ENCODE measurements around the gene RIT1. TPM values are rescaled to one million over a fixed set of nuclear protein-coding genes. Genes with fewer than 3 reads are reported as not detected.
"Not testable (repeated sequence)": the region's sequence is repeated elsewhere in the genome, so short reads cannot be mapped to it uniquely, and the experiment has no call there.

Gene RIT1
- total RNA-seq, 1 donor from 2014 or later = 33.1 TPM

DNA sequence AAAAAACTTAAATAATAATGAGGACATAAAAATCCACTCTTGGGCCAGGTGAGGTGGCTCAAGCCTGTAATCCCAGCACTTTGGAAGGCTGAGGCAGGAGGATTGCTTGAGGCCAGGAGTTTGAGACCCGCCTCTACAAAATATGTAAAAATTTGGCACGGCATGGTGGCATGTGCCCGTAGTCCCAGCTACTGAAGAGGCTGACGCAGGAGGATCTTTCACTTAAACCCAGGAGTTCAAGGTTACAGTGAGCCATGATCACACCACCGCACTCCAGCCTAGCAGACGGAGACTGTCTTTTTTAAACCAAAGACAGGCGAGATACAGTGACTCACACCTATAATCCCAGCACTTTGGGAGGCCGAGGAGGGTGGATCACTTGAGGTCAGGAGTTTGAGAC is 14.7 kb downstream of the RIT1 start:
- intact Hi-C loops (cut with micrococcal nuclease) = not testable (repeated sequence)

DNA sequence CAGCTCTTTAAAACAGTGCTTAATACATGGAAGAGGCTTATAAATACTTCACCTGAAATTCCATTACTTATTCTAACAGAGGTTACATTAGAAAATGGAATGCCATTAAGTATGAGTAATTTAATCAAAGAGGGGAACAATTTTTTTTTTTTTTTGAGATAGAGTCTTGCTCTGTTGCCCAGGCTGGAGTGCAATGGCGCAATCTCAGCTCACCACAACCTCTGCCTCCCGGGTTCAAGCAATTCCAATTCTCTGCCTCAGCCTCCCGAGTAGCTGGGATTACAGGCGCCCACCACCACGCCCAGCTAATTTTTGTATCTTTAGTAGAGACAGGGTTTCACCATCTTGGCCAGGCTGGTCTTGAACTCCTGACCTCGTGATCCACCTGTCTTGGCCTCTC is 15.5 kb downstream of the RIT1 start:
- intact Hi-C loops (cut with micrococcal nuclease) = not testable (repeated sequence)

DNA sequence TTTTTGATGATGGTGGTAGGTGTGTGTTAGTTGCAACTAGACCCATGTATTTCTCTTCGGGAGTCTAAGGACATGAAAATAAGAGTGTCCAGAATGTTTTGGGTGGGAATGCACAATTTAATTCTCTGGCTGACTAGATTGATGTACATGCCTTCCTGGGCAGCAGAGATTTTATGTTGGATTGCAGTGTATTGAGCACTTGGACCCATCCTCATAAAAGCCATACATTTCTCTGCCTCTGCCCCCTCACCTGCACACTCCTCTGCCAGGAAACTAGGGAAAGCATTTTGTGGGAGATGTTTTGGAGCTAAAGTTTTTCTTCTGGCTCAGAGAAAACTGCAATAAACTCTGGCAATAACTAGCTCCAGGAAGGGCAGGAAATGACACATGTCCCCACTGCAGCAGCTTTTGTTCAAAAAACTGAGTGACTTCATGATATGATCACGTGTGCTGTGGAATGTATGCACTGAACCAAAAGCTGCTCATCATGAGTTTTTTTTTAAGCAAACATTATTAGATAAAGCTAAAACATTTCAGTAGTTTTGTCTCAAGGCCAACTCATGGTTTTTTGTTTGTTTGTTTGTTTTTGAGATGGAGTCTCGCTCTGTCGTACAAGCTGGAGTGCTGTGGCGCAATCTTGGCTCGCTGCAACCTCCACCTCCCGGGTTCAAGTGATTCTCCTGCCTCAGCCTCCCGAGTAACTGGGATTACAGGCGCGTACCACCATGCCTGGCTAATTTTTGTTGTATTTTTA is 17.6 kb downstream of the RIT1 start:
- intact Hi-C loops (cut with micrococcal nuclease) = loop anchor here (1.0 kb wide), 2 partner anchors 17 to 33 kb away; no protein-coding TSS in a partner anchor

DNA sequence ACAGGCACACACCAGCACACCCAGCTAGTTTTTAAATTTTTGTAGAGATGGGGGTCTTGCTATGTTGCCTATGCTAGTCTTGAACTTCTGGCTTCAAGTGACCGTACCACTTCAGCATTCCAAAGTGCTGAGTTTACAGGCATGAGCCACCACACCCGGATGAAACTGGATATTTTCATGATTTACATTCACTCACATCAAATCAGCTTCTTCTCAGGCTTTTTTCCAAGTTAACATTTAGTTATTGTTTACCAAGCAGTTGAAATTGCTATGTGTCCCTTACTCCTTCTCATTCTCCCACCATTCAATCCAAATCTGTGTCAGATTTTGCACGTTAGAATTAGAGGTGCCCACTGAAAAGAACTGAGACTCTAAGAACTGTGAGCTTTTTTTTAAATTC is 18.4 kb downstream of the RIT1 start:
- intact Hi-C loops (cut with micrococcal nuclease) = loop anchor here (1.0 kb wide), 2 partner anchors 18 to 32 kb away; no protein-coding TSS in a partner anchor

DNA sequence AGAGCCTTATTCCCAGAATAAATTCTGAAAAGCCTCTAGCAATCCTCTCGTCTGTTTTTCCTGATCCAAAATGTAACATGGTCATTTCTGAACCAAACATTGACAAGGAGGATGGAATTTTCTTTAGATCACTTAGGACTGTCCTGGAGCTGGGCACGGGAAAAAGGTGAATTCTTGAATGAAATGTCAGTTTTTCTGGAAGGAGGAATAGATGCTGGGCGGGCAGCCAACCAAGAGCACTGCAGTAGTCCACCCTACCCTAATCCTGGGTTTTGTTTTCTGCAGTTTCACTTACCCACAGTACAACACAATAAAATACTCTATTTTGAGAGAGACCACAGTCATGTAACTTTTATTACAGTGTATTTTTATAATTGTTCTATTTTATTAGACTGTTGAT is 20.9 kb downstream of the RIT1 start:
- intact Hi-C loops (cut with micrococcal nuclease) = no loop called here

GRCh38 chr1:155889566-155889965 is 21.6 kb downstream of the RIT1 start:
- intact Hi-C loops (cut with micrococcal nuclease) = no loop called here

- intact Hi-C loops (cut with micrococcal nuclease) = no loop called here
Measured at GRCh38 chr1:155888481-155888880, 22.7 kb downstream of the RIT1 start.

GRCh38 chr1:155884982-155885381 is 26.2 kb downstream of the RIT1 start:
- intact Hi-C loops (cut with micrococcal nuclease) = no loop called here

DNA sequence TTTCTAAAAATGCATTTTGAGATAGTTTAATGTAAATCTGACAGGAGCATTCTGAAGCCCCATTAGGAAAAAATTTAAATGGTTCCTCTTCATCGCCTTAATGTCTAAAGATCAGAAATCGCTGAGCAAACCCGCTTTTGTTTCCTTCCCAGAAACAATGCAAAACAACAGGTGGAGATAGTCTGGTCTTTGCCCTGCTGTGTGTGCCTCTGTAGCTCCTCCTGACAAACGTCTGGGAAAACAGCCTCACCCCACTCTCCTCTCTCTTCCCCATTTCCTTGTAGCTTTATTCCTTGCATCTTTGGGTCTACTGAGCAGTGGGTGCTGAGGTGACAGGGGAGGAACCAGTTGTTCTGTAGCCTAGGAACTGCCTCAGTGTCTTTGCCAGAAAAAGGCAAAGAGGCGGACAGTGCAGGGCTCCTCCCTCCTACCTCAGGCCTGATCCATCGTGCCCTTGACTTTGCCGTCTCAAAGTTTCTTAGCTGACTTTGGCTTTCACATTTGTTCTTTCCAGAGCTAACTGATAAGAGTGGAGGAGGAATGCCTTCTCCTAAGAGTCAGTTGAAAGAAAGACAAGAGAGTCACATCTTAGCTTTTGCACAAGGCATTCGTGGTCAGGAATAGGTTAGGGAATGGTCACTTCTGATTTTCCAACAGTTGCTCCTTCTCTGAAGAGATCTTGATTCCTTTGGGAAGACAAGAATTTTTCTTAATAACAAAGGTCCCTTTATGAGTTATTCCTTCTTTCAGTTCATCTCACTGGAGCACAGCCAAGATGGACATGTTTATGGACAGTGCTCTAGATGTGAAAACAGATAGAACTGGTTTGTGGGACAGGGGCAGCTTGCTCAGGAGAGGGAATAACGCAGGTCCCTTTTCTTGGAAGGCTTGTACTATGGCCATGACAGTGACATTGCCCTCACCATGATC is 26.9 kb downstream of the RIT1 start:
- intact Hi-C loops (cut with micrococcal nuclease) = no loop called here

DNA sequence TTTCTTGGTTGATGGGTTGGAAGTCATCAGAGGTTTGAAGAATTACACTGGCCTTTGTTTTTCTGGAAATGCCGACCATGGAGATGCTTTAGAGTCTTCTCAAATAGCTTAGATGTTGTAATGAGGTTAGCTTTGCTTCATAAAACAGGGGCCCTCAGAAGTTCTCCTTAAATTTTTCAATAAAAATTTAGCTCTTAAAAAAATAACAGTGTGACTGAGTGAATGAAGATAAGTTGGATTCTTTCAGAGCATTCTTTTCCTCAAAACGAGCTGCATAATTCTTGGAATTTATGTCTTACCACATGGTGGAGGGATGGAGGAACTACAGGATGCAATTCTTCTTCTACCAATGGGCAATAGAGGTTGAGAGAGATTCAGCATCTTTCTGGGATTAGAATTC is 28.4 kb downstream of the RIT1 start:
- intact Hi-C loops (cut with micrococcal nuclease) = no loop called here

DNA sequence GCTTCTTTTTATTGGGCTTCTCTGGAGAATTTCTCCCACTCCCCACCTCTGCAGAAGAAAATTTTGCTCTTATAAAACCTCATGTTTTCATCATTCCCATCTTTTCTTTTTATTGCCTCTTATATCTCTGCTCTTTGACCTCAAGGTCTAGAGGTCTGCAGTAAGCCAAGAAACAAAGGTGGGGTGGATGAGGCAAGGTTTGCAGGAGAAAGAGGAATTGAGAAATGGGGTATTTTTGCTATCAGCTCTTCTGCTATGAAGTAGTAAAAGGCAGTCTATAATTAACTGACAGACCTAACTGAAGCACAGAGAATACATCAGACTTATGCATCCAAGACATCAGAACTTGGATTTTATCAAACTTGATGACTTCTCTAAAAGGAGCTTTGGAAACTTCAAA is 28.9 kb downstream of the RIT1 start:
- intact Hi-C loops (cut with micrococcal nuclease) = no loop called here

DNA sequence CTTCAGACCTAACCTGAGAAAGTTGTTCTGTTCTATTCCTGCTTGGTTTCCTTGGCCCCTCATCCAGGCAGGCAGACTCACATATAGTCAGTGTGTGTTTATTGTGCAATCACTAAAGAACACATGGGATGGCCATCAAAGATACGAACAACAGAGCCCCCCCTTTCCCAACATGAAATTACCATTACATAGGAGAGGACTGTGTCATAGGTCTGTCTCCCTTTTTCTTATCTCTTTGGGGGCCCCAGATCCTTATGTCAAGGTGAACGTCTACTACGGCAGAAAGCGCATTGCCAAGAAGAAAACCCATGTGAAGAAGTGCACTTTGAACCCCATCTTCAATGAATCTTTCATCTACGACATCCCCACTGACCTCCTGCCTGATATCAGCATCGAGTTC is 30.2 kb downstream of the RIT1 start:
- intact Hi-C loops (cut with micrococcal nuclease) = no loop called here

GRCh38 chr1:155880251-155880650 is 30.9 kb downstream of the RIT1 start:
- intact Hi-C loops (cut with micrococcal nuclease) = no loop called here

DNA sequence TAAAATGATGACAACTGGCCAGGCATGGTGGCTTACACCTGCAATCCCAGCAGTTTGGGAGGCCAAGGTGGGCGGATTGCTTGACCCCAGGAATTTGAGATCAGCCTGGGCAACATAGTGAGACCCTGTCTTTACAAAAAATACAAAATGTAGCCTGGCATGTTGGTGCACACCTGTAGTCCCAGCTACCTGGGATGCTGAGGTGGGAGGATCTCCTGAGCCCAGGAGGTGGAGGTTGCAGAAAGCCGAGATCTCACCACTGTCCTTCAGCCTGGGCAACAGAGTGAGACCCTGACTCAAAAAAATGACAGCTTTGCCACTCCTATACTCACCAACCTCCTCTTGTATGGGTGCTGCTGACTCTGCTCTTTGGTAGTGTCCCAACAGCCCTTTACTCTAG is 33.2 kb downstream of the RIT1 start:
- intact Hi-C loops (cut with micrococcal nuclease) = no loop called here

DNA sequence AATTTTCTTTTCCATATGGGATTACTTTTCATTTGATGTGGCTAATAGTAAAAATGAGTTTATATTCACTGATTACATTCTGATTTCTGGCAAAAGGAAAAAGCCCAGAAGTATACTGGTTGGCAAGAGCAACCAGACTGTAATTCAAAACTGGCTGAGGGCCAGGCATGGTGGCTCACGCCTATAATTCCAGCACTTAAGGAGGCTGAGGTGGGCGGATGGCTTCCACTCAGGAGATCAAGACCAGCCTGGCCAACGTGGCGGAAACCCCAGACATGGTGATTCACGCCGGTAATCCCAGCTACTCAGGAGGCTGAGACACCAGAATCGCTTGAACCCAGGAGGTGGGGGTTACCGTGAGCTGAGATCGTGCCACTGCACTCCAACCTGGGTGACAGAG is 37.3 kb downstream of the RIT1 start:
- intact Hi-C loops (cut with micrococcal nuclease) = no loop called here

DNA sequence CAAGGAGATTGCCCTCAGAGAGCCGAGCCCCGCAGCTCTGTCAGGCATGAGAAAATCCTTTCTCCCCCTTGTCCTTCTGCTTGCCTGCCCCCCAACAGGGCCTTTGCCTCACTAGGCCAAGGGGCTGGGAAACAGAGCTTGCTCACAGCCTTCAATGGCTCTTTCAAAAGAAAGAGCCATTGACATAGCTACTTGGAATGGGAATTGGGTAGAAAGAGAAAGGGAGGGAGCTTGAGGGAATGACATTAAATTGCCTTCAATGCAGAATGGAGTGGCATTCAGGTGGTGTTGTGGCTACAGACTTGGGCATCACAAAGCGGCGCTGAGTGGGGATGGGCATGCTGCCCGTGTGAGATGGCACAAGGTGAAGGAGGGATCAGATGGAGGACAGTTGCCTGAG is 38.6 kb downstream of the RIT1 start:
- intact Hi-C loops (cut with micrococcal nuclease) = no loop called here

- intact Hi-C loops (cut with micrococcal nuclease) = no loop called here
Measured at GRCh38 chr1:155871390-155871789, 39.8 kb downstream of the RIT1 start.

DNA sequence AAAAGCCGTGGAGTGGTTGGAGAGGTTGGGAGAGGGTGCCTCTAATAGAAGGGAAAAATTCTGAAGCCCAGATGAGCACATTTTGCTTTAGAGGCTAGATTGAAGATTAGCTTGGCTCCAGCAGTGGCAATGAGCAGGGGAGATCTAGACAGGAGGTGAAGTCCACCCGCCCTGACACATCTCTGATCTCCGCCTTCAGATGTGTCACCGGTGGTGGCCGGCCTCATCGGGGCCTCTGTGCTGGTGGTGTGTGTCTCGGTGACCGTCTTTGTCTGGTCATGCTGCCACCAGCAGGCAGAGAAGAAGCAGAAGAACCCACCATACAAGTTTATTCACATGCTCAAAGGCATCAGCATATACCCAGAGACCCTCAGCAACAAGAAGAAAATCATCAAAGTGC is 43.4 kb downstream of the RIT1 start:
- intact Hi-C loops (cut with micrococcal nuclease) = no loop called here

DNA sequence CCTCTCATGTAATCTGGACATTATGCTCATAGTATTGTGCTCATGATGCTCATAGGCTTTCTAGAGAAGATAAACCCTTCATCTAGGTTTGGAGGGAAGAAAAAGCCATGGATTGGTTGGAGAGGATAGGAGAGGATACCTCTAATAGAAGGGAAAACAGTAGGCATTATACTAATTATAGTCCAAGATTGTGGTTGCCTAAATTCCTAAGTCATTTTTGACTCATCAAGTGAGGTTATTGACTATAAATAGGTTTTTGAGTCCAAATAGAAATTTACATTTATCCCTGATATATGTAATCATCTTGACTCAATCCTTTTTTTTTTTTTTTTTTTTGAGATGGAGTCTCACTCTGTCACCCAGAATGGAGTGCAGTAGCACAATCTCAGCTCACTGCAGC is 46.8 kb downstream of the RIT1 start:
- intact Hi-C loops (cut with micrococcal nuclease) = no loop called here

- intact Hi-C loops (cut with micrococcal nuclease) = no loop called here
Measured at GRCh38 chr1:155861896-155862295, 49.3 kb downstream of the RIT1 start.

DNA sequence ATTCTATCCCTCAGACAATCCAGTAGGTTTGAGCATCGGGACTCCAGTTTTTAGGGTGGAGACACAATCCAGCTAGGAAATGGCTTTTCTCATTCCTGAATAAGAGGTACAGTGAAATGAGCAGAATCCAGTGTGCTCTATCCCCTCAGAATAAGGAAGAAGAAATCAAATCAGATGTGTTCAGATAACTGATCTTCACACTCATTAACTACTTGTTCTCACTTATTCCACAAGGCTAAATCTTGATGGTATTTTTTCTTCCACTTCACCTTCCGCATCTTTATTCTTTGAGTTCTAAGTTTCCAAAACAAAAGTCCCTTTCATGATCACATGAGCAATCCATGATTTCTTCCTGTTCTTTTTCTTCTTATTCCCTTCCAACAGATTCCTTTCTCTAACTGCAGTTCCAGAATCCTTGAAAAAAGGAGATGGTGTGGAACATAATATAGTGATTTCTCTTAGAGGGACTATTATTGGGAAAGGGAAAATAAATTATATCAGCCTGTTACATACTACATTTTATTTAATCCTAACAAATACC is 50.1 kb downstream of the RIT1 start:
- intact Hi-C loops (cut with micrococcal nuclease) = loop anchor here (1.0 kb wide), 2 partner anchors 32 to 117 kb away; partner anchors contain the start of gene ARHGEF2

All from T-helper 1 cell treated with Interleukin-12 subunit alpha and Interleukin-12 subunit beta and Interleukin-4 antibody, amounts not matched to agents 30 ng/mL and 1 ng/mL, for 36 hours (primary cell).